Measurements from ENCODE around the gene ZGRF1. TPM values are rescaled to one million over a fixed set of nuclear protein-coding genes. Genes with fewer than 3 reads are reported as not detected.

The ZGRF1 gene
- total and polyA plus RNA-seq, 2 donors (not counting 3 experiments of a cell fraction or from before 2014, with no cell fraction given) = 2.4 to 14.4 TPM

DNA sequence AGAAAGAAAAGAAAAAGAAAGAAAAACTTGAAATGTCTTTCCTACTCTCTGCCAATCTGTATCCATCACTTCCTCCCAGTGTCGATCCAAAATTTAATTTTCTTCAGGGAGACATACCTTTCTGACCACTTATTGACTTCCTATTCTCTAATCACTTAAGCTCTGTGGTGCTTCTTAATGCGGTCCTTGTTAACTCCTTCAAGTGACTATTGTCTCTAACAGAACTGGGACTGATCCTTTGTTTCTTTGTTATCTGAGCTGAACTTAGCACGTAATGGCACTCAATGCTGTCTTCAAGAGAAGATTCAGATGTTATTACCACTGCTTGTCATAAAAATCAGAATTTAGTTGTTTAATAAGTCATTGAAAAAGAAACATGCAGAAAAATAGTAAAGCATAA, 31.4 kb upstream of the ZGRF1 start:
- no peak overlapping the region for H3K9ac ChIP-seq (replicated peaks; ENCODE audit: extremely low read depth, insufficient read depth, low read length)
- DNase-seq (ENCODE audit: low read depth, low spot score) = no peak
- no peak overlapping the region for H3K4me3 ChIP-seq (replicated peaks in 1 of 3; ENCODE audit: insufficient read depth in 1 of 3, low read depth in 1 of 3, low read length in 3 of 3)
- TF ChIP-seq MAX (IDR thresholded peaks at IDR 0.05; ENCODE audit: insufficient read depth, insufficient read length) (no peak), GATA2 (IDR thresholded peaks at IDR 0.05; ENCODE audit: insufficient read depth, insufficient read length, low read depth, low read length) (no peak), POLR2A (IDR thresholded peaks at IDR 0.05; ENCODE audit: low read depth, low read length) (no peak), EZH2 (IDR thresholded peaks at IDR 0.05; ENCODE audit: borderline replicate concordance, low read depth, low read length, severe bottlenecking) (no peak), POLR2AphosphoS5 (IDR thresholded peaks at IDR 0.05; ENCODE audit: insufficient read depth, low read depth, low read length) (no peak), JUN (IDR thresholded peaks at IDR 0.05; ENCODE audit: borderline replicate concordance, insufficient read depth, insufficient read length, low read depth) (no peak), MYC (IDR thresholded peaks at IDR 0.05; ENCODE audit: low read depth, low read length) (no peak), FOS (IDR thresholded peaks at IDR 0.05; ENCODE audit: borderline replicate concordance, insufficient read depth, low read length) (no peak)
- TF ChIP-seq, protein P1, sequence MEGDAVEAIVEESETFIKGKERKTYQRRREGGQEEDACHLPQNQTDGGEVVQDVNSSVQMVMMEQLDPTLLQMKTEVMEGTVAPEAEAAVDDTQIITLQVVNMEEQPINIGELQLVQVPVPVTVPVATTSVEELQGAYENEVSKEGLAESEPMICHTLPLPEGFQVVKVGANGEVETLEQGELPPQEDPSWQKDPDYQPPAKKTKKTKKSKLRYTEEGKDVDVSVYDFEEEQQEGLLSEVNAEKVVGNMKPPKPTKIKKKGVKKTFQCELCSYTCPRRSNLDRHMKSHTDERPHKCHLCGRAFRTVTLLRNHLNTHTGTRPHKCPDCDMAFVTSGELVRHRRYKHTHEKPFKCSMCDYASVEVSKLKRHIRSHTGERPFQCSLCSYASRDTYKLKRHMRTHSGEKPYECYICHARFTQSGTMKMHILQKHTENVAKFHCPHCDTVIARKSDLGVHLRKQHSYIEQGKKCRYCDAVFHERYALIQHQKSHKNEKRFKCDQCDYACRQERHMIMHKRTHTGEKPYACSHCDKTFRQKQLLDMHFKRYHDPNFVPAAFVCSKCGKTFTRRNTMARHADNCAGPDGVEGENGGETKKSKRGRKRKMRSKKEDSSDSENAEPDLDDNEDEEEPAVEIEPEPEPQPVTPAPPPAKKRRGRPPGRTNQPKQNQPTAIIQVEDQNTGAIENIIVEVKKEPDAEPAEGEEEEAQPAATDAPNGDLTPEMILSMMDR (IDR thresholded peaks at IDR 0.05; ENCODE audit: extremely low read depth in 1 of 2, insufficient read depth in 1 of 2, low read depth in 1 of 2, low read length in 2 of 2) = no peak
- ChIA-PET POLR2A (no interaction called here), CTCF (interaction anchor here (0.5 kb wide), 1 partner anchor 206 kb away, joined by 3 read pairs; no protein-coding TSS in a partner anchor)
- dilution Hi-C loops (cut with MboI; ENCODE audit: extremely low pct_ligation_motif_present, low sequenced_read_pairs) = no loop called here
- no peaks in the 10 kb centered on the region for H3K36me3 ChIP-seq (ENCODE audit: control insufficient read depth in 2 of 2, extremely low read depth in 1 of 2, insufficient read depth in 2 of 2, low read length in 2 of 2)
- FAIRE-seq = no peak
- no peak overlapping the region for H2AFZ ChIP-seq (ENCODE audit: low read depth, low read length)
- H3K79me2 ChIP-seq (ENCODE audit: control insufficient read depth, insufficient read depth, low read length) = no peaks in the 10 kb centered on the region
- intact Hi-C loops (cut with micrococcal nuclease) = no loop called here
- no peaks in the 10 kb centered on the region for H4K20me1 ChIP-seq (replicated peaks; ENCODE audit: control insufficient read depth, extremely low read depth, insufficient read depth, low read length)
- no peak overlapping the region for H3K27ac ChIP-seq (ENCODE audit: insufficient read depth, low read depth, low read length)
- H3K4me2 ChIP-seq (ENCODE audit: insufficient read depth, low read length) = no peak overlapping the region
- no peaks in the 10 kb centered on the region for H3K9me1 ChIP-seq (replicated peaks; ENCODE audit: control insufficient read depth, extremely low read depth, insufficient read depth, low read length)
- H3K9me3 ChIP-seq (replicated peaks; ENCODE audit: control insufficient read depth, insufficient read depth, low read length) = no peaks in the 10 kb centered on the region
- H3K27me3 ChIP-seq (ENCODE audit: control insufficient read depth in 2 of 2, insufficient read depth in 2 of 2, low read length in 2 of 2) = no peaks in the 10 kb centered on the region
- H3K4me1 ChIP-seq (ENCODE audit: control insufficient read depth, extremely low read depth, insufficient read depth, low read length) = no peaks in the 10 kb centered on the region
- no TSS peak for BruUV-seq (replicated peaks)

All from endothelial cell of umbilical vein (primary cell).